Upper lobe of left lung (tissue), 6 donors: ENCODE data around the gene MKNK1. TPM values are rescaled to one million over a fixed set of nuclear protein-coding genes. Genes with fewer than 3 reads are reported as not detected.

Source experiments
- ATAC-seq, 2 donors: fragments of 200-7000 bp; cut with Tn5 transposase; one replicate each; pipeline ENCODE4 v1.9.1; 2022; ENCODE audit warnings: mild to moderate bottlenecking in 2 of 2, moderate library complexity in 2 of 2; ENCODE audit not compliant: low FRiP score in 2 of 2
- DNase-seq, 2 donors: peaks; one replicate each; pipeline ENCODE4 v3.0.0-alpha.2; 2019 to 2020
- H3K27ac ChIP-seq, 4 donors: fragments of 200-600 bp; sonication (generic); one replicate each; pipeline ENCODE4 v1.5.1; 2016 to 2019
- H3K27me3 ChIP-seq, 4 donors: fragments of 200-600 bp; sonication (generic); one replicate each; pipeline ENCODE4 v1.5.1; 2017 to 2019
- H3K36me3 ChIP-seq, 4 donors: fragments of 200-600 bp; sonication (generic); one replicate each; pipeline ENCODE4 v1.5.1; 2016 to 2019
- H3K4me1 ChIP-seq, 4 donors: fragments of 200-600 bp; sonication (generic); one replicate each; pipeline ENCODE4 v1.5.1; 2018 to 2019
- H3K4me3 ChIP-seq, 4 donors: fragments of 200-600 bp; sonication (generic); one replicate each; pipeline ENCODE4 v1.5.1; 2017 to 2019; ENCODE audit warnings: mild to moderate bottlenecking in 2 of 4, moderate library complexity in 1 of 4
- H3K9me3 ChIP-seq, 4 donors: fragments of 200-600 bp; sonication (generic); one replicate each; pipeline ENCODE4 v1.5.1; 2018 to 2019
- CTCF ChIP-seq, 6 experiments: fragments of 450-650 bp in 4 of 6; fragments of 200-600 bp in 2 of 6; sonication (generic) in 2 of 6; IDR thresholded peaks; one replicate each; pipeline ENCODE4 v1.5.1; 2016 to 2019; ENCODE audit warnings: antibody characterized with exemption in 6 of 6
- EP300 ChIP-seq, 4 donors: sonication (generic); formaldehyde crosslinking; IDR thresholded peaks; one replicate each; pipeline ENCODE4 v1.5.1; 2017; ENCODE audit warnings: antibody characterized with exemption in 4 of 4, control low read depth in 2 of 4
- POLR2A ChIP-seq, 4 donors: fragments of 450-650 bp; IDR thresholded peaks; one replicate each; pipeline ENCODE4 v1.5.1; 2016 to 2017; ENCODE audit warnings: antibody characterized with exemption in 4 of 4, mild to moderate bottlenecking in 2 of 4
- POLR2AphosphoS5 ChIP-seq, 2 donors: sonication (generic); formaldehyde crosslinking; IDR thresholded peaks; one replicate each; pipeline ENCODE4 v1.5.1; 2017; ENCODE audit warnings: antibody characterized with exemption in 2 of 2
- WGBS, 2 donors: methylation state at CpG; one replicate each; pipeline ENCODE4 v1.1.5; 2017 to 2018; 5-methylcytosine and 5-hydroxymethylcytosine counted together
- total RNA-seq, 6 donors: library from RNA; depleted of rRNA in 4 of 6; stranded (reverse); fragments of >200 nt in 4 of 6; gene quantifications; one replicate each; pipeline versions ENCODE4 v1.1.0 to v1.2.1, GENCODE V29; 2016 to 2021
- donor health status: DM: no; HTN: no; CAD: no; lungs with moderate emphysema.
- donor health status: DM: no; HTN: yes; CAD: no; lungs with severe emphysema.

MKNK1 gene
- total RNA-seq, 6 donors from 2014 or later = 45.7 to 174 (median 62.2) TPM

GRCh38 chr1:46635205-46635604 lies 31.1 kb upstream of the MKNK1 start:
- Histone ChIP-seq H3K27me3 (no peaks in the 10 kb centered on the region), H3K4me1 (no peaks in the 10 kb centered on the region), H3K36me3 (peaks cover 0 to 61% (median 39%) of the 10 kb centered on the region in 4 donors), H3K4me3 (no peak overlapping the region), H3K27ac (no peak overlapping the region), H3K9me3 (no peaks in the 10 kb centered on the region)
- 92 to 100% methylated on average over 2 of the region's 2 CpGs for WGBS, 2 donors
- TF ChIP-seq EP300 (IDR thresholded peaks at IDR 0.05) (no peak), POLR2A (IDR thresholded peaks at IDR 0.05) (no peak), POLR2AphosphoS5 (IDR thresholded peaks at IDR 0.05) (no peak), CTCF (IDR thresholded peaks at IDR 0.05) (no peak)
- ATAC-seq = no peak
- no peak for DNase-seq

- no peak for DNase-seq
- no peaks in the 10 kb centered on the region for H3K4me1 ChIP-seq
- ATAC-seq = no peak
These were observed 26.7 kb upstream of the MKNK1 start for GRCh38 chr1:46630719-46631118.

GRCh38 chr1:46623743-46624644 lies 19.9 kb upstream of the MKNK1 start:
- Histone ChIP-seq H3K4me3 (no peak overlapping the region), H3K4me1 (no peaks in the 10 kb centered on the region), H3K27me3 (no peaks in the 10 kb centered on the region), H3K36me3 (peaks cover 0 to under 1% (median 0%) of the 10 kb centered on the region in 4 donors), H3K27ac (no peak overlapping the region), H3K9me3 (no peaks in the 10 kb centered on the region)
- DNase-seq = no peak
- TF ChIP-seq CTCF (IDR thresholded peaks at IDR 0.05) = no peak
- no peak for TF ChIP-seq POLR2A (IDR thresholded peaks at IDR 0.05)
- TF ChIP-seq EP300 (IDR thresholded peaks at IDR 0.05) = no peak
- TF ChIP-seq POLR2AphosphoS5 (IDR thresholded peaks at IDR 0.05) = no peak
- no peak for ATAC-seq
- WGBS, 2 donors = 70 to 85% methylated on average over 2 to 4 of the region's 4 CpGs

More at GRCh38 chr1:46630719-46631118, 26.7 kb upstream of the MKNK1 start:
- H3K9me3 ChIP-seq = no peaks in the 10 kb centered on the region
- 86 to 92% methylated on average over 2 of the region's 2 CpGs for WGBS, 2 donors
- no peaks in the 10 kb centered on the region for H3K27me3 ChIP-seq
- TF ChIP-seq POLR2A (IDR thresholded peaks at IDR 0.05) (no peak), CTCF (IDR thresholded peaks at IDR 0.05) (no peak), POLR2AphosphoS5 (IDR thresholded peaks at IDR 0.05) (no peak), EP300 (IDR thresholded peaks at IDR 0.05) (no peak)
- H3K4me3 ChIP-seq = no peak overlapping the region
- peaks cover 0 to 58% (median 38%) of the 10 kb centered on the region in 4 donors for H3K36me3 ChIP-seq
- no peak overlapping the region for H3K27ac ChIP-seq

- DNase-seq (no peak), ATAC-seq (peak in 1 of 2 donors; percentile 46)
- TF ChIP-seq POLR2A (IDR thresholded peaks at IDR 0.05) = no peak
- peak in 5 of 6 experiments; percentile 20 to 37 (median 26) for TF ChIP-seq CTCF (IDR thresholded peaks at IDR 0.05)
- no peaks in the 10 kb centered on the region for H3K9me3 ChIP-seq
- no peaks in the 10 kb centered on the region for H3K27me3 ChIP-seq
- H3K36me3 ChIP-seq = no peaks in the 10 kb centered on the region
- no peak overlapping the region for H3K27ac ChIP-seq
- no peak overlapping the region for H3K4me3 ChIP-seq
- peaks cover 0 to 4% (median 2%) of the 10 kb centered on the region in 4 donors for H3K4me1 ChIP-seq
- 75% methylated on average over 3 of the region's 3 CpGs for WGBS, 2 donors
These were observed 18.3 kb upstream of the MKNK1 start for GRCh38 chr1:46622344-46622743.
